PC-3 (cell line): ENCODE measurements around the gene SHC4.

Experiments
- CTCF ChIP-seq: fragments of 300-600 bp; sonication (generic); conservative IDR thresholded peaks from 2 replicates; pipeline ENCODE4 v1.5.1; 2017; ENCODE audit warnings: antibody characterized with exemption, low read depth, mild to moderate bottlenecking, low read length
- EZH2 ChIP-seq: fragments of 300-600 bp; sonication (generic); IDR thresholded peaks from one replicate; pipeline ENCODE4 v1.6.1; 2017; ENCODE audit warnings: antibody characterized with exemption, mild to moderate bottlenecking, low read length; ENCODE audit not compliant: unreplicated experiment
- EZH2phosphoT487 ChIP-seq: fragments of 300-600 bp; sonication (generic); IDR thresholded peaks from 2 replicates; pipeline ENCODE4 v1.6.1; 2018; ENCODE audit warnings: mild to moderate bottlenecking, antibody characterized with exemption, low read length, borderline replicate concordance

- TF ChIP-seq EZH2 (no peak), CTCF (no peak), EZH2phosphoT487 (no peak)
These were observed 87.7 kb downstream of the SHC4 start for GRCh38 chr15:48876057-48876456.
